Ishikawa (cell line): ENCODE data around the gene SLC12A4.

Experiments used
- CREB1 ChIP-seq: IDR thresholded peaks from 2 replicates; pipeline ENCODE4 v1.6.1; 2012; ENCODE audit warnings: low read depth
- MAX ChIP-seq: IDR thresholded peaks from 2 replicates; pipeline ENCODE4 v1.6.1; 2012
- RAD21 ChIP-seq: IDR thresholded peaks from 2 replicates; pipeline ENCODE4 v1.6.1; 2012; ENCODE audit warnings: low read depth
- REST ChIP-seq: IDR thresholded peaks from 2 replicates; pipeline ENCODE4 v1.6.1; 2012; ENCODE audit warnings: low read depth, mild to moderate bottlenecking
- TEAD4 ChIP-seq: IDR thresholded peaks from 2 replicates; pipeline ENCODE4 v1.6.1; 2012

- TF ChIP-seq CREB1: no peak
- TF ChIP-seq RAD21: no peak
- no peak for TF ChIP-seq REST
- TF ChIP-seq TEAD4: peak; percentile 76
- TF ChIP-seq MAX: no peak
These were observed at the start of gene SLC12A4 for GRCh38 chr16:67968400-67969253.
